Ectodermal cell (in vitro differentiated cells): ENCODE measurements around the gene FYN.

ENCODE experiments used
- H3K27ac ChIP-seq: 2 replicates; pipeline ENCODE4 v1.7.0; 2013; ENCODE audit warnings: mild to moderate bottlenecking, low read depth, low read length; ENCODE audit not compliant: insufficient read depth, poor library complexity, severe bottlenecking
- H3K27me3 ChIP-seq: 2 replicates; pipeline ENCODE4 v1.7.0; 2013; ENCODE audit warnings: mild to moderate bottlenecking, low read length; ENCODE audit not compliant: insufficient read depth, control insufficient read depth, poor library complexity, severe bottlenecking
- H3K36me3 ChIP-seq: one replicate; pipeline ENCODE4 v1.7.0; 2013; ENCODE audit warnings: low read length; ENCODE audit not compliant: control insufficient read depth, insufficient read depth
- H3K4me1 ChIP-seq: one replicate; pipeline ENCODE4 v1.7.0; 2013; ENCODE audit warnings: low read length; ENCODE audit not compliant: control insufficient read depth, insufficient read depth
- H3K4me3 ChIP-seq: 2 replicates; pipeline ENCODE4 v1.7.0; 2013; ENCODE audit warnings: low read depth, low read length, control low read depth; ENCODE audit not compliant: insufficient read depth
- H3K9me3 ChIP-seq: 2 replicates; pipeline ENCODE4 v1.7.0; 2013; ENCODE audit warnings: mild to moderate bottlenecking, low read length, moderate library complexity; ENCODE audit not compliant: control insufficient read depth
- WGBS, 2 experiments: methylation state at CpG; one replicate each; pipeline ENCODE4 v1.1.7; 2013; ENCODE audit warnings: missing lambda C conversion rate in 2 of 2; 5-methylcytosine and 5-hydroxymethylcytosine counted together

Gene FYN

DNA sequence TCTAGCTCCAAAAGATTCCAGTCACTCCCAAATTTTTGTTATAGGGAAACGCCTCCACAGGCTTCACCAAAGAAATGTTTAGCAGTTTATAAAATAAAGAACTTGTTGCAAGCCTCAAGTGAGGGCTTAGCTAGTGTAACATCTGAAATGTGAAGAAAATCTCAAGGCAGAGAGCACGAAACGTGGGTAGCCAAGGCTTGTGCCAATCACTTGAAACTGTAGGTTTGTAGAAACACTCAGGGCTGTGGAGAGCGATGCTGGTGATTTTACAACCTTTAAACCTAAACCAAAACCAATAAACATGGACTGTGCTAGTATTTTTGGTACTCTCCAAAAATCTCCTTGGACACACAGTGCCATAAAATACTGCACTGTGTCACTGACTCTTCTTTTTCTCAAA lies 159.4 kb downstream of the FYN start:
- Histone ChIP-seq H3K27ac (no peak overlapping the region), H3K27me3 (no peaks in the 10 kb centered on the region), H3K36me3 (peaks cover 12% of the 10 kb centered on the region)

DNA sequence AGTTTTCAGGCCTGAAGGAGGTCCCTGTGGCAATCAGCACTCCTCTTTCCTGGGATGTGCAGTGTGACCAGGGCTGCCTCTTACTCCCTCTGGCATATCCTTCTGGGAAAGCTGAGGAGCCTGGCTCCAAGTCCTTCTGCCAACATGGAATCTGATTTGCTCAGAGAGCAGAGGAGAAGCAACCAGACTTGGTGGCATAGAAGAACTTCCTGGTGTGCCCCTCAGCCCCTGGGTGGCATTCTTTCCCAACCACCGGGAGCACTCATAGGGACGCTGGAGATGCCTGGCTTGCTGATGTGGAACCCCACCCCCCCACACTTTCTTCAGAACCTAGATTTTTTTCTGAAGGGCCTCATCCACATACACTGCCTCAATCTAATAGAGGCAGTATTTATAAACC lies 160.0 kb downstream of the FYN start:
- Histone ChIP-seq H3K27ac (no peak overlapping the region), H3K27me3 (no peaks in the 10 kb centered on the region), H3K4me3 (no peak overlapping the region), H3K4me1 (peaks cover 23% of the 10 kb centered on the region), H3K36me3 (peaks cover 12% of the 10 kb centered on the region), H3K9me3 (no peaks in the 10 kb centered on the region)
- 94 to 96% methylated on average over 2 of the region's 2 CpGs for WGBS, 2 experiments

More for the DNA sequence above, 159.4 kb downstream of the FYN start:
- WGBS, 2 experiments: 90 to 96% methylated on average over 4 of the region's 4 CpGs
- peaks cover 29% of the 10 kb centered on the region for H3K4me1 ChIP-seq
- H3K4me3 ChIP-seq: no peak overlapping the region
- no peaks in the 10 kb centered on the region for H3K9me3 ChIP-seq

DNA sequence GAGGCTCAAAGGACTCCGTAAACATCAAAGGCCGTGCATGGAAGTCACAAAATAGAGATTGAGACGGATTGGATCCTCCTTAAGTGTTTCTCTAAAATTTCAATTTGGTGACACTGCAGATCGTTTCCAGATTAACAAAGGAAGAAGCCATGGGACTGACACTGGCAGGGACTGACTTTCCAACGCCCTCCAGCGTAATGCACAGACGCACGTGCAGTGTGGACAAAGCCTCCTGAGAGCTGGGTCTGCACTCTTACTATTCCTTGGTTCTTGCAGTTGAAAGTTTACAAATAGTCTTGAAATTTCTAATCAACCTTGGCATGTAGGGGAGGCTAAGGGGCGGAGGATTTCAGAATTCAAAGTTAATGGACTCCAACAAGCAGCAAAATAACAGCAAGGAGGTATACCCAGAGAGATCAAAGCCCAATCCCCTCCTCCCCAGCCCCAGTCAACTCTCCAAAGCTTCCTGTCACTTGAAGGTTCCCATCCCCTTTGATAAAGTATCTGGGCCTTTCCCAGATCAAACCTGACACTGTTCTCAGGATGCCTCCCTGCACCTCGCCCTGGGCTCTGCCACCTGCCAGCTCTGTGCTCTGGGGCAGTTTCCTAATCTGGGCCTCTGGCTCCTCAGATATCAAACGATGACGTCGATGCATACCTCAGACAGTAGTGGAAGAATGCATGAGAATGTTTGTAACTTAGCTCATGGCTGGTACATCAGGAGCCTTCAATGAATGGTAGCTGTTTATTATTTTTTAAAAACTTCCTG lies 161.1 kb downstream of the FYN start:
- Histone ChIP-seq H3K27me3 (no peaks in the 10 kb centered on the region), H3K4me1 (peaks cover 18% of the 10 kb centered on the region), H3K4me3 (no peak overlapping the region), H3K27ac (no peak overlapping the region), H3K9me3 (no peaks in the 10 kb centered on the region), H3K36me3 (peaks cover 12% of the 10 kb centered on the region)
- WGBS, 2 experiments: 82 to 83% methylated on average over 13 of the region's 13 CpGs

DNA sequence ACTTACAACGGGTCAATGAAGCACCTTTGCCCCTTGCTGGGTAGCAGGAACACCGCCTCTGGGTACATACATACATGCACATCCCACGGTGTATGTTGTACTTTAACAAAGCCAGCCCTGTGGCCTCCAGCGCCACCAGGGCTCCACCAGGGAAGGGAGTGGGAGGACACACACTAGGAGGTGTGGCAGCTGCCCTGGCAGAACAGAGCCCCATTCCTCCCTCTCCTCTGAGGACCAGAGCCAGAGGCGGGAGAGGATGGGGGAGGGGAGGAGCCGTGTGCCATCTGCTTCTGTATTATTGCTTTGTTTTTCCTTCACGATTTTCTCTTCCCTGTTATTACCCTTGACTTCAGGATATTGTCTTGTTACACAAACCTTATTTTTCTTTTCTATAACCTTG lies 161.8 kb downstream of the FYN start:
- WGBS, 2 experiments: 65 to 80% methylated on average over 4 to 7 of the region's 7 CpGs
- Histone ChIP-seq H3K4me1 (peaks cover 21% of the 10 kb centered on the region), H3K4me3 (no peak overlapping the region), H3K27me3 (no peaks in the 10 kb centered on the region), H3K36me3 (peaks cover 12% of the 10 kb centered on the region), H3K9me3 (no peaks in the 10 kb centered on the region), H3K27ac (no peak overlapping the region)

DNA sequence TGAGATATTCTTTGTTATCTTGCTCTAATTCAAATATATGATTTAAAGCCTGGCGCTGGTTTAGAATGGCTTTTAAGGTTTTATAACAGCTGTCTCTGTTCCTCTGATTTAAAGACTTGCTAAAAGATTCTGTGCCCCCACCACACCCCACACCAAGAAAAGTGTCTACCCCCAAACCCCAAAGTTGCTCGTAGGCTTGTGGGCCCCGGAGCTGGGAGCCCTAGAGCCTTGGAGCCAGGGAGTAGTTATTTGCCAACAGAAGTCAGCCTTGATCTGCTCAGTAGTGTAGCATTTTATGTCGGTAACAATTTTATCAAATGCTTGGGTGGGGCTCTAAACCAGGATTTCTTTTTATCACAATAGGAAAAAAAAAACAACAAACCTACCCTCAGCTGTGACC lies 162.3 kb downstream of the FYN start:
- H3K4me3 ChIP-seq: no peak overlapping the region
- no peak overlapping the region for H3K27ac ChIP-seq
- H3K27me3 ChIP-seq: no peaks in the 10 kb centered on the region
- H3K9me3 ChIP-seq: no peaks in the 10 kb centered on the region
- H3K4me1 ChIP-seq: peaks cover 21% of the 10 kb centered on the region
- H3K36me3 ChIP-seq: peaks cover 12% of the 10 kb centered on the region
- WGBS, 2 experiments: 94 to 100% methylated on average over 4 of the region's 4 CpGs

DNA sequence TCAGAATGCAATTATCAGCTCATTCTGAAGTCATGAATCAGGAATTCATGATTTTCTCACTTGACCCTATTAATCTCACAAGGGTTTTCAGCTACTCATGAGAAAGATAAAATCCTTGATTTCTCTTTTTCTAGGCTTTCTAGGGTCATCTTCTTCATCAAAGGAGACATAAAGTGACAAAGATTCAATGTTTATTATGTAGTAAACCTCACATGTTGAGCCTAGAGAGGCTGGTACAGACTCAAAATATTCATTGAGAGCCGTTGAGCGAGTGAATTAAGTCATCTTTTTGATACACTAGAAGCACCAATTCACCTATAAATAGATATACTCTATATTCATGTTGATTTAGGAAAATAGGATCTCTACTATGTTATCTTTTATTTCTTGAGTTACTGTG lies 162.8 kb downstream of the FYN start:
- WGBS, 2 experiments: 95 to 100% methylated on average over 1 to 2 of the region's 2 CpGs
- no peaks in the 10 kb centered on the region for H3K27me3 ChIP-seq
- peaks cover 12% of the 10 kb centered on the region for H3K36me3 ChIP-seq

DNA sequence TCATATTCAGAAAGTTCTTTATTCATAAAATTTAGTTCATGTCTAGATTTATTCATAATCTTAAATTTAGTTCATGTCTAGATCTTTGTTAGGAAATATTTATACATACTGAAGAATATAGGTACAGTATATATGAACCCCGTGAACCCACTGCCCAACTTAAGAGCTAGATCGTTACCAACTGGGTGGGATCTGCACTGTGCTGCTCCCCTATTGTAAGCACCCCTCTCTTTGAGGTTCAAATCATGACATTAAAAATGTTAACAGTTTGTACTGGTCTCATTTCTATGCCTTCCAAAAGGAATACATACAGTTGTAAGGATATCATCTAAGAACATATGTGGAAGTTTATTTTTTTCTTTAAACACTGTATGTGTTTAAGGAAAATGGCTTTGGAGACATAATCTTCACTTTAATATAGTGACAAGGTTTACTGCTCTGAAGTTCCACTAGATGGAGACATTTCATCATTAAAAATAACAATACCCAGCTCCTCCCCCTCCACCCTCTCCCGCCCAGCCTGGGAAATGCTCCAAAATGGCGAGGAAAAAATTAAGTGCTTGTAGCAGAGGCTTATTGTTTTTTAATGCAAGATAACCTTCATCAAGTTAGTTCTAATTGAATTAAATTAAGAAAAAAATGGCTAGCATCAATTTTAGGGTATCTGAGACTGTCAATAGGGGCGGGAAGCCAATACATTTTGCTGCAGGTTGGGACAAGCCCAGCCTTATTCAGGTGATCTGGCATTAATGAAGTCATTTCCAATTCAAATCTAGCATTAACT lies 163.4 kb downstream of the FYN start:
- 68 to 73% methylated on average over 3 to 4 of the region's 5 CpGs for WGBS, 2 experiments
- no peak overlapping the region for H3K4me3 ChIP-seq
- H3K9me3 ChIP-seq: no peaks in the 10 kb centered on the region
- H3K27ac ChIP-seq: no peak overlapping the region
- H3K36me3 ChIP-seq: peaks cover 12% of the 10 kb centered on the region
- H3K4me1 ChIP-seq: peaks cover 21% of the 10 kb centered on the region
- no peaks in the 10 kb centered on the region for H3K27me3 ChIP-seq

More for the DNA sequence above, 162.8 kb downstream of the FYN start:
- Histone ChIP-seq H3K4me3 (no peak overlapping the region), H3K9me3 (no peaks in the 10 kb centered on the region), H3K4me1 (peaks cover 21% of the 10 kb centered on the region), H3K27ac (no peak overlapping the region)

DNA sequence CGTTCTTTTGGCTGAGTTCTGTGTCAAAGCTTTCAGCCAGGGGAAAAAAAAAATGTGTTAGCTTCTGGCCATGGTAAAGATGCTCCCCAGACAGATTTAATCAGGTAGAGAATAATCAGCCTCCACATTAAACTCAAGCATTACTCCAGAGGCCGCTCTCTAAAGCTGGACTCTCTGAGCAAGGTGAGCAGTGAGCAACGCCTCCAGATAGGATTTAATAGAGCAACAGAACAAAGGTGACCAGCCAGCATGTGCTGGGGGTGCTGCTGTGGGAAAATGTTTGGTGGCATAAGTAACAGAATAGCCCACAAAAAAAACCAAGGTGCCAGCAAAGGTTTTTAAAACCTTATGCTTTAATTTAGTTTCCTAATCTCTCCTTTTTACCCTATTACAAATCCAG lies 164.1 kb downstream of the FYN start:
- Histone ChIP-seq H3K27ac (no peak overlapping the region), H3K36me3 (peaks cover 12% of the 10 kb centered on the region), H3K9me3 (no peaks in the 10 kb centered on the region), H3K4me1 (peaks cover 21% of the 10 kb centered on the region), H3K4me3 (no peak overlapping the region), H3K27me3 (no peaks in the 10 kb centered on the region)
- WGBS, 2 experiments: 76 to 81% methylated on average over 3 of the region's 3 CpGs

DNA sequence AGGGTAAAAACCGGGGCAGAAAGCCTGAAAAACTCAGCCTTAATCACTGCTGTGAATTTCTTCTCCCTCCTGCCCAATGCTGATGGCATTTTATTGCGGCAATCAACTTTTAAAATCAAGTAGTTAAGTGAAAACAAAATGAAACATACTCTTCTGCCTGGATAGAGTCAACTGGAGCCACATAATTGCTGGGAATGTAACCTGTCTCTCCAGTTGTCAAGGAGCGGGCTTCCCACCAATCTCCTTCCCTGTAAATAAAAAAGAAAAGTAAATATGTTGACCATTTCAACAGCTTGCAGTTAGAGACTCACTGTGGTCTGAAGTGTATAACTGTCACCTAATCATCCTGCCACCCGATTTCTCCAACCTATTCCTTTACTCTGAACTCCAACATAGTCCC lies 165.5 kb downstream of the FYN start:
- H3K36me3 ChIP-seq: peaks cover 10% of the 10 kb centered on the region
- WGBS, 2 experiments: 94 to 98% methylated on average over 3 to 4 of the region's 4 CpGs
- no peak overlapping the region for H3K4me3 ChIP-seq
- no peaks in the 10 kb centered on the region for H3K27me3 ChIP-seq
- peaks cover 17% of the 10 kb centered on the region for H3K4me1 ChIP-seq
- H3K9me3 ChIP-seq: no peaks in the 10 kb centered on the region
- no peak overlapping the region for H3K27ac ChIP-seq

DNA sequence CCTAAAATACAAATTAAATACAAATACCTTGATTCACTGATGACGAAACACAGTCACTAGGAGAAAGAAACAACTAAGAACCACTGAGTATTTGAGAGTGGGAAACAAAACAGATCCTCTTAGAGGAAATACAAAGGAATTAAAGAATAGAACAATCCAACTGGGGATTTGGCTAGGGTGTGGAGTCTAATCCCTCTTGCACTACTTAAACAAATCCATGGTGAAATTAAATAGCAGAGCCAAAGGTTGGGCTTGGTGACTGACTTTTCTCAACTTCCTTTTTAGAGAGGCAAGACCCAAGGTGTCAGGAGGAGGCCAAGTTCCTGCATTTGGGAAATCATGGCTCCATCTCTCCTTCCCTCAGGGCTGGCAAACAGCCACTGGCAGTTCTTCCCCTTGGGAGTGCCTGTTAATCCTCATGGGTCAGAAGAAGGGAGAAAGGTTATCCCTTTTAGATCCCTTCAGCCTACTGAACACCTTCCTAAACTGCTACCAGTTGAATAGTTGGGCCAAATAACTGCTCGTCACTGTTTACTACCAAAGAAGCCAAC lies 166.3 kb downstream of the FYN start:
- H3K4me3 ChIP-seq: no peak overlapping the region
- peaks cover 13% of the 10 kb centered on the region for H3K36me3 ChIP-seq
- H3K27ac ChIP-seq: no peak overlapping the region
- no peaks in the 10 kb centered on the region for H3K27me3 ChIP-seq
- H3K4me1 ChIP-seq: peaks cover 9% of the 10 kb centered on the region
- no peaks in the 10 kb centered on the region for H3K9me3 ChIP-seq
- 66 to 84% methylated on average over 2 of the region's 2 CpGs for WGBS, 2 experiments
